H9 (cell line): Measurements from ENCODE around the gene DEFB132. TPM values are rescaled to one million over a fixed set of nuclear protein-coding genes. Genes with fewer than 3 reads are reported as not detected.

Experiments used
- DNase-seq: peaks from one replicate; pipeline ENCODE4 v3.0.0-alpha.2; 2017
- H2AFZ ChIP-seq: one replicate; pipeline ENCODE4 v1.6.1; 2013; ENCODE audit warnings: mild to moderate bottlenecking, low read length, control low read depth, moderate library complexity
- H2AK5ac ChIP-seq: 2 replicates; pipeline ENCODE4 v1.6.1; 2013; ENCODE audit warnings: low read length, control low read depth, mixed read lengths; ENCODE audit not compliant: insufficient read length
- H2BK120ac ChIP-seq: one replicate; pipeline ENCODE4 v1.6.1; 2013; ENCODE audit warnings: low read depth, mild to moderate bottlenecking, low read length, control low read depth, inconsistent platforms; ENCODE audit not compliant: poor library complexity, severe bottlenecking
- H2BK12ac ChIP-seq: 2 replicates; pipeline ENCODE4 v1.6.1; 2013; ENCODE audit warnings: low read length, control low read depth, mixed read lengths, low read depth; ENCODE audit not compliant: insufficient read length
- H2BK15ac ChIP-seq: 2 replicates; pipeline ENCODE4 v1.6.1; 2013; ENCODE audit warnings: low read depth, low read length, control low read depth
- H2BK20ac ChIP-seq: one replicate; pipeline ENCODE4 v1.6.1; 2013; ENCODE audit warnings: low read depth, mild to moderate bottlenecking, low read length, control low read depth, inconsistent platforms; ENCODE audit not compliant: poor library complexity, severe bottlenecking
- H2BK5ac ChIP-seq: 2 replicates; pipeline ENCODE4 v1.6.1; 2013; ENCODE audit warnings: low read length, control low read depth, mixed read lengths; ENCODE audit not compliant: insufficient read length
- H3K14ac ChIP-seq: 2 replicates; pipeline ENCODE4 v1.6.1; 2013; ENCODE audit warnings: low read length, control low read depth; ENCODE audit not compliant: insufficient read depth
- H3K18ac ChIP-seq: 2 replicates; pipeline ENCODE4 v1.6.1; 2013; ENCODE audit warnings: low read depth, mild to moderate bottlenecking, mixed read lengths, low read length, control low read depth; ENCODE audit not compliant: insufficient read length
- H3K23ac ChIP-seq: 2 replicates; pipeline ENCODE4 v1.6.1; 2013; ENCODE audit warnings: low read length, control low read depth, mixed read lengths, low read depth; ENCODE audit not compliant: insufficient read length
- H3K23me2 ChIP-seq: 2 replicates; pipeline ENCODE4 v1.6.1; 2013; ENCODE audit warnings: low read depth, mild to moderate bottlenecking, mixed read lengths, low read length, control low read depth; ENCODE audit not compliant: insufficient read length, poor library complexity, severe bottlenecking
- H3K27ac ChIP-seq: 2 replicates; pipeline ENCODE4 v1.5.1; 2013; ENCODE audit warnings: low read length, control low read depth, mixed read lengths, low read depth; ENCODE audit not compliant: insufficient read length
- H3K27me3 ChIP-seq: 2 replicates; pipeline ENCODE4 v1.6.1; 2013; ENCODE audit warnings: low read length, control low read depth, inconsistent platforms; ENCODE audit not compliant: insufficient read depth
- H3K4ac ChIP-seq: 2 replicates; pipeline ENCODE4 v1.6.1; 2013; ENCODE audit warnings: low read depth, mild to moderate bottlenecking, control low read depth, inconsistent platforms, low read length, moderate library complexity
- H3K4me1 ChIP-seq: 2 replicates; pipeline ENCODE4 v1.6.1; 2013; ENCODE audit warnings: low read length, control low read depth, inconsistent platforms; ENCODE audit not compliant: insufficient read depth
- H3K4me2 ChIP-seq: 2 replicates; pipeline ENCODE4 v1.6.1; 2013; ENCODE audit warnings: low read length, control low read depth, mixed read lengths; ENCODE audit not compliant: insufficient read length, insufficient read depth
- H3K56ac ChIP-seq: 2 replicates; pipeline ENCODE4 v1.6.1; 2013; ENCODE audit warnings: low read depth, mild to moderate bottlenecking, mixed read lengths, low read length, control low read depth; ENCODE audit not compliant: insufficient read length
- H3K79me1 ChIP-seq: 2 replicates; pipeline ENCODE4 v1.6.1; 2013; ENCODE audit warnings: low read depth, mild to moderate bottlenecking, moderate library complexity, low read length, control low read depth, inconsistent platforms; ENCODE audit not compliant: insufficient read depth, poor library complexity, severe bottlenecking
- H3K79me2 ChIP-seq: 2 replicates; pipeline ENCODE4 v1.6.1; 2013; ENCODE audit warnings: low read length, control low read depth, inconsistent platforms; ENCODE audit not compliant: insufficient read depth
- H3K9ac ChIP-seq: 2 replicates; pipeline ENCODE4 v1.6.1; 2013; ENCODE audit warnings: low read length, control low read depth, mixed read lengths; ENCODE audit not compliant: insufficient read length; ENCODE audit errors: extremely low read depth
- H3K9me3 ChIP-seq: one replicate; pipeline ENCODE4 v1.6.1; 2013; ENCODE audit warnings: low read depth, low read length, inconsistent platforms; ENCODE audit not compliant: control insufficient read depth
- H3T11ph ChIP-seq: one replicate; pipeline ENCODE4 v1.6.1; 2013; ENCODE audit warnings: mild to moderate bottlenecking, low read length, control low read depth, inconsistent platforms
- H4K20me1 ChIP-seq: one replicate; pipeline ENCODE4 v1.6.1; 2013; ENCODE audit not compliant: control insufficient read depth, insufficient read length, insufficient read depth
- H4K5ac ChIP-seq: 2 replicates; pipeline ENCODE4 v1.6.1; 2013; ENCODE audit warnings: low read depth, mild to moderate bottlenecking, mixed read lengths, low read length, control low read depth; ENCODE audit not compliant: insufficient read length
- H4K8ac ChIP-seq: replicated peaks from 2 replicates; pipeline ENCODE4 v1.6.1; 2013; ENCODE audit warnings: low read length, control low read depth, mixed read lengths, low read depth; ENCODE audit not compliant: insufficient read length
- H4K91ac ChIP-seq: 2 replicates; pipeline ENCODE4 v1.6.1; 2013; ENCODE audit warnings: low read depth, mild to moderate bottlenecking, moderate library complexity, mixed read lengths, low read length, control low read depth; ENCODE audit not compliant: insufficient read length
- H3K27ac Mint-ChIP-seq, 3 experiments: 2 replicates in 2 of 3; 3 replicates in 1 of 3; pipeline ENCODE4 v1.8.0; 2020 to 2021; ENCODE audit warnings: mixed read lengths in 3 of 3, mild to moderate bottlenecking in 1 of 3, moderate library complexity in 1 of 3
- H3K27me3 Mint-ChIP-seq: 2 replicates; pipeline ENCODE4 v1.8.0; 2021; ENCODE audit warnings: low read depth, mild to moderate bottlenecking, moderate library complexity, mixed read lengths
- H3K36me3 Mint-ChIP-seq, 3 experiments: 2 replicates in 2 of 3; 3 replicates in 1 of 3; pipeline ENCODE4 v1.8.0; 2020 to 2021; ENCODE audit warnings: low read depth in 3 of 3, mixed read lengths in 3 of 3; ENCODE audit not compliant: insufficient read depth in 1 of 3
- H3K4me1 Mint-ChIP-seq, 2 experiments: 2 replicates each; pipeline ENCODE4 v1.8.0; 2020; ENCODE audit warnings: mixed read lengths in 2 of 2
- H3K4me3 Mint-ChIP-seq, 2 experiments: 2 replicates in 1 of 2; 3 replicates in 1 of 2; pipeline ENCODE4 v1.8.0; 2020 to 2021; ENCODE audit warnings: mild to moderate bottlenecking in 2 of 2, mixed read lengths in 2 of 2, moderate library complexity in 1 of 2
- H3K9me3 Mint-ChIP-seq, 2 experiments: 2 replicates in 1 of 2; 3 replicates in 1 of 2; pipeline ENCODE4 v1.8.0; 2020; ENCODE audit warnings: mild to moderate bottlenecking in 2 of 2, mixed read lengths in 2 of 2, moderate library complexity in 1 of 2
- CTCF ChIP-seq: fragments of 200-600 bp; sonication (generic); conservative IDR thresholded peaks from 3 replicates; pipeline ENCODE4 v1.8.0; 2021; ENCODE audit warnings: antibody characterized with exemption, mild to moderate bottlenecking
- WGBS: extraction: QIAGEN DNeasy Blood & Tissue Kit; methylation state at CpG from one replicate; pipeline ENCODE4 v1.1.7; 2013; ENCODE audit warnings: missing lambda C conversion rate, low lambda C conversion rate, mixed read lengths; ENCODE audit not compliant: insufficient read length; ENCODE audit errors: extremely low coverage; 5-methylcytosine and 5-hydroxymethylcytosine counted together
- total RNA-seq: library from RNA; stranded (reverse); gene quantifications from 2 replicates; pipeline ENCODE4 v1.2.1, GENCODE V29; 2021

The DEFB132 gene
- total RNA-seq, 1 experiment from 2014 or later: not detected

DNA sequence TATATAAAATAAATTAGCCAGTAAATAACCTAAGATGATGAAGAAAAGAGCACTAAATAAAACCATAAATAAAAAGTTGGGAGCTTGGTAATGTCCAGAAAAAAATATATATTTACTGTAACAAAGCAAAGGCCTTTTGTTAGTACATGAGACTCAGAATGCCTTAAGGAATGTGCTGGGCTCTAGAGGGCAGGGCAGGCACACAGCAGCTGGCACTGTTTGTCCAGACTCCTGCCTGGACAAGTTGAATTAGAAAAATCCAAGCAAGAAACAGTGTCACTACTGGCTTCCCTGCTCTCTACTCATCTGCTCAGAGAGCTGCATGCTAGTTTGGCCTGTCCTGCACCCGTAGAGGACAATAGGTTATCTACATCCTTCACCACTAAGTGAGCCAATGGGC is 21.6 kb upstream of the DEFB132 start:
- Histone ChIP-seq H3K27me3 (peaks cover 3% of the 10 kb centered on the region; the same call in 1 of the 2 replicates), H2BK15ac (no peak overlapping the region), H4K91ac (no peak overlapping the region), H2AFZ (no peak overlapping the region), H3T11ph (no peak overlapping the region), H3K27ac (no peak overlapping the region), H3K4ac (no peak overlapping the region), H3K4me1 (no peaks in the 10 kb centered on the region), H3K14ac (no peak overlapping the region), H3K23me2 (no peaks in the 10 kb centered on the region), H3K79me1 (no peaks in the 10 kb centered on the region), H2BK120ac (no peak overlapping the region), H4K8ac (no peak overlapping the region), H2AK5ac (no peak overlapping the region), H3K18ac (no peak overlapping the region), H4K5ac (no peak overlapping the region), H3K56ac (no peak overlapping the region), H4K20me1 (no peaks in the 10 kb centered on the region), H3K9ac (no peak overlapping the region), H2BK12ac (no peak overlapping the region), H2BK20ac (no peak overlapping the region), H3K79me2 (no peaks in the 10 kb centered on the region), H3K23ac (no peak overlapping the region), H3K4me2 (no peak overlapping the region), H3K9me3 (no peaks in the 10 kb centered on the region), H2BK5ac (no peak overlapping the region)
- Mint-ChIP-seq H3K9me3 (peaks cover 0 to 13% of the 10 kb centered on the region in 2 experiments; a peak in 1 of 5 replicates), H3K4me3 (no peak overlapping the region), H3K36me3 (no peaks in the 10 kb centered on the region), H3K27me3 (peaks cover 91% of the 10 kb centered on the region), H3K4me1 (peaks cover 2 to 3% of the 10 kb centered on the region in 2 experiments; a peak in 2 of 4 replicates), H3K27ac (no peak overlapping the region)
- 0 out of 3 replicates have a peak, but pooled peaks have one; percentile 15 for TF ChIP-seq CTCF
- no peak for DNase-seq
- WGBS: no CpG with 5 or more reads among the region's 1 CpG
